ENCODE measurements around the gene FOS.
"Not testable (repeated sequence)": the region's sequence is repeated elsewhere in the genome, so short reads cannot be mapped to it uniquely, and the experiment has no call there.

FOS gene

DNA sequence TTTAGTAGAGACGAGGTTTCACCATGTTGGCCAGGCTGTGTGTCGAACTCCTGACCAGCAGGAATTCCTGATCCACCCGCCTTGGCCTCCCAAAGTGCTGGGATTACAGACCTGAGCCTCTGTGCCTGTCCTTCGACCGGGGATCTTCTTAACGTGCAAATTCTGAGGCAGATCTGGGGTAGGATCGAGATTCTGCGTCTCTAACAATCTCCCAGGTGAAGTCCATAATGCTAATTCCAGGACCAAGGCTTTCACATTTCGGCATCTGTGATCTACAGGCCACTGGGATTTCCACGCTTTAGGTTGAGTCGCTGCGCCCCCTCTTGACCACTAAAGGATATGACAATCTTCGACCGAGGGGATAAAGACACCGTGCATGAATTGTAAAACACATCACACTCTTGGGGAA, 24.8 kb downstream of the FOS start:
- Histone ChIP-seq H3K27me3 (ENCODE audit: control insufficient read depth in 1 of 2, insufficient read depth in 2 of 2, low read length in 2 of 2) (no peaks in the 10 kb centered on the region), H3K9ac (ENCODE audit: low read depth in 1 of 2, low read length in 2 of 2) (no peak overlapping the region), H3K27ac (ENCODE audit: low read depth, low read length) (no peak overlapping the region), H3K9me3 (ENCODE audit: control insufficient read depth in 1 of 2, low read length in 2 of 2) (no peaks in the 10 kb centered on the region), H3K4me1 (ENCODE audit: control insufficient read depth in 1 of 2, insufficient read depth in 2 of 2, low read length in 2 of 2) (peaks cover 18 to 25% of the 10 kb centered on the region in 2 donors), H3K4me3 (ENCODE audit: low read depth in 1 of 2, low read length in 2 of 2) (no peak overlapping the region), H3K36me3 (ENCODE audit: control insufficient read depth in 1 of 2, insufficient read depth in 2 of 2, low read length in 2 of 2) (no peaks in the 10 kb centered on the region)

DNA sequence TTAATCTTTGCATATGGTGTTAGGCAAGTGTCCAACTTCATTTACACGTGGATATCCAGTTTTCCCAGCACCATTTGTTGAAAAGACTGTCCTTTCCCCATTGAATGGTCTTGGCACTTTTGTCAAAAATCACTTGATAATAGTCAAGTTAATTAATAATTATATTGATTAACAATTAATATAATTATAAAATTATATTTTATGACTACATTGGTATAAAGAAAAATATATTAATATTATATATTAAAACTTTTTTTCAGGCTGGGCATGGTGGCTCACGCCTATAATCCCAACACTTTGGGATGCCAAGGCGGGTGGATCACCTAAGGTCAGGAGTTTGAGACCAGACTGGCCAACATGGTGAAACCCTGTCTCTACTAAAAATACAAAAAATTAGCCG, 27.8 kb downstream of the FOS start:
- not testable (repeated sequence) for H3K27ac ChIP-seq (ENCODE audit: low read depth, low read length)

GRCh38 chr14:75306927-75307699, 28.5 kb downstream of the FOS start:
- Histone ChIP-seq H3K36me3 (ENCODE audit: control insufficient read depth in 1 of 2, insufficient read depth in 2 of 2, low read length in 2 of 2) (no peaks in the 10 kb centered on the region), H3K4me3 (ENCODE audit: low read depth in 1 of 2, low read length in 2 of 2) (no peak overlapping the region), H3K4me1 (ENCODE audit: control insufficient read depth in 1 of 2, insufficient read depth in 2 of 2, low read length in 2 of 2) (peaks cover 7 to 8% of the 10 kb centered on the region in 2 donors), H3K27ac (ENCODE audit: low read depth, low read length) (no peak overlapping the region), H3K27me3 (ENCODE audit: control insufficient read depth in 1 of 2, insufficient read depth in 2 of 2, low read length in 2 of 2) (no peaks in the 10 kb centered on the region), H3K9ac (ENCODE audit: low read depth in 1 of 2, low read length in 2 of 2) (no peak overlapping the region), H3K9me3 (ENCODE audit: control insufficient read depth in 1 of 2, low read length in 2 of 2) (no peaks in the 10 kb centered on the region)

More for the DNA sequence above, 27.8 kb downstream of the FOS start:
- H3K9me3 ChIP-seq (ENCODE audit: control insufficient read depth in 1 of 2, low read length in 2 of 2); H3K9ac ChIP-seq (ENCODE audit: low read depth in 1 of 2, low read length in 2 of 2); H3K4me3 ChIP-seq (ENCODE audit: low read depth in 1 of 2, low read length in 2 of 2); H3K27me3 ChIP-seq (ENCODE audit: control insufficient read depth in 1 of 2, insufficient read depth in 2 of 2, low read length in 2 of 2); H3K36me3 ChIP-seq (ENCODE audit: control insufficient read depth in 1 of 2, insufficient read depth in 2 of 2, low read length in 2 of 2): not testable (repeated sequence)
- H3K4me1 ChIP-seq (ENCODE audit: control insufficient read depth in 1 of 2, insufficient read depth in 2 of 2, low read length in 2 of 2), result peaks cover 10 to 11% of the 10 kb centered on the region in 2 donors

DNA sequence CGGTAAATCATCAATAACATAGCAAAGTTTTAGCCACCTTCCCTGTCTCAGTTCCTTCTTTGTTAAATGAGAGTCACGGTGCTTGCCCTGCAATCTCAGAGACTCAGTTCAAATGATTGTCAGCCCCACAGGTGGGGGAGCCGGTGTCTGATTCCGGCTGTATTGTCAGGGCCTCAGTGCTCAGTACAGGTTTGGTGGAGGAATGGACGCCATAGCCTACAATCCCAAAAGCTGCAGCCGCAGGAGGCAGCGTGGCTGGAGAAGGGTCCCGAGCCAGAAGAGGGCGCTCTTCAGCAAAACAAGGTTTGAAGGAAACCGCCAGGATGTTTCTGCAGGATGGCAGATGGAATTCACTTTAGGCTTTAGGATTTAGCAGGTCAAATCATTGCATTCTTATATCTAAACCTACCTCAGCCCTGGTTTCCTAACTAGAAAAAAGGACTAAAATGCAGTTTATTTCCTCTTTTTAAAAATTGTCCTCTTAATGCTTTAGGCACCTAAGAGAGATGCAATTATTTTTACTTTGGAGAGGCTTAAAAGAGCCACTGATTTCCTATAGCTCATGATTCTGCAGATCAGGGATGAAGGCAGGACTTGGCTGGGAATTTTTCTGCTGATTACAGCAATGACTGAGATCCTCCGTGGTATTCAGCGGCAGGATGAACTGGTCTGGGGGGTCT, 29.2 kb downstream of the FOS start:
- peaks cover 7 to 8% of the 10 kb centered on the region in 2 donors for H3K4me1 ChIP-seq (ENCODE audit: control insufficient read depth in 1 of 2, insufficient read depth in 2 of 2, low read length in 2 of 2)
- no peaks in the 10 kb centered on the region for H3K9me3 ChIP-seq (ENCODE audit: control insufficient read depth in 1 of 2, low read length in 2 of 2)
- H3K27me3 ChIP-seq (ENCODE audit: control insufficient read depth in 1 of 2, insufficient read depth in 2 of 2, low read length in 2 of 2), result no peaks in the 10 kb centered on the region
- H3K4me3 ChIP-seq (ENCODE audit: low read depth in 1 of 2, low read length in 2 of 2), result no peak overlapping the region
- H3K9ac ChIP-seq (ENCODE audit: low read depth in 1 of 2, low read length in 2 of 2), result no peak overlapping the region
- no peaks in the 10 kb centered on the region for H3K36me3 ChIP-seq (ENCODE audit: control insufficient read depth in 1 of 2, insufficient read depth in 2 of 2, low read length in 2 of 2)
- H3K27ac ChIP-seq (ENCODE audit: low read depth, low read length), result no peak overlapping the region

GRCh38 chr14:75308991-75309390, 30.4 kb downstream of the FOS start:
- not testable (repeated sequence) for H3K27me3 ChIP-seq (ENCODE audit: control insufficient read depth in 1 of 2, insufficient read depth in 2 of 2, low read length in 2 of 2); H3K9ac ChIP-seq (ENCODE audit: low read depth in 1 of 2, low read length in 2 of 2); H3K4me3 ChIP-seq (ENCODE audit: low read depth in 1 of 2, low read length in 2 of 2); H3K36me3 ChIP-seq (ENCODE audit: control insufficient read depth in 1 of 2, insufficient read depth in 2 of 2, low read length in 2 of 2); H3K4me1 ChIP-seq (ENCODE audit: control insufficient read depth in 1 of 2, insufficient read depth in 2 of 2, low read length in 2 of 2); H3K9me3 ChIP-seq (ENCODE audit: control insufficient read depth in 1 of 2, low read length in 2 of 2); H3K27ac ChIP-seq (ENCODE audit: low read depth, low read length)

DNA sequence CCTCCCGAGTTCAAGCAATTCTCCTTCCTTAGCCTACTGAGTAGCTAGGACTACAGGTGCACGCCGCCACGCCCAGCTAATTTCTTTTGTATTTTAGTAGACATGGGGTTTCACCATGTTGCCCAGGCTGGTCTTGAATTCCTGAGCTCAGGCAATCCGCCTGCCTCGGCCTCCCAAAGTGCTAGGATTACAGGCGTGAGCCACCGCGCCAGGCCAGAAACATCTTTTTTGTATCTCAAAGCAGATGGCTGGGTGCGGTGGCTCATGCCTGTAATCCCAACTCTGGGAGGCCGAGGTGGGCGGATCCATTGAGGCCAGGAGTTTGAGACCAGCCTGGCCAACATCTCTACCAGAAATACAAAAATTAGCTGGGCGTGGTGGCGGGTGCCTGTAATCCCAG, 30.9 kb downstream of the FOS start:
- not testable (repeated sequence) for H3K4me1 ChIP-seq (ENCODE audit: control insufficient read depth in 1 of 2, insufficient read depth in 2 of 2, low read length in 2 of 2); H3K36me3 ChIP-seq (ENCODE audit: control insufficient read depth in 1 of 2, insufficient read depth in 2 of 2, low read length in 2 of 2); H3K4me3 ChIP-seq (ENCODE audit: low read depth in 1 of 2, low read length in 2 of 2); H3K27ac ChIP-seq (ENCODE audit: low read depth, low read length); H3K9me3 ChIP-seq (ENCODE audit: control insufficient read depth in 1 of 2, low read length in 2 of 2); H3K9ac ChIP-seq (ENCODE audit: low read depth in 1 of 2, low read length in 2 of 2); H3K27me3 ChIP-seq (ENCODE audit: control insufficient read depth in 1 of 2, insufficient read depth in 2 of 2, low read length in 2 of 2)

DNA sequence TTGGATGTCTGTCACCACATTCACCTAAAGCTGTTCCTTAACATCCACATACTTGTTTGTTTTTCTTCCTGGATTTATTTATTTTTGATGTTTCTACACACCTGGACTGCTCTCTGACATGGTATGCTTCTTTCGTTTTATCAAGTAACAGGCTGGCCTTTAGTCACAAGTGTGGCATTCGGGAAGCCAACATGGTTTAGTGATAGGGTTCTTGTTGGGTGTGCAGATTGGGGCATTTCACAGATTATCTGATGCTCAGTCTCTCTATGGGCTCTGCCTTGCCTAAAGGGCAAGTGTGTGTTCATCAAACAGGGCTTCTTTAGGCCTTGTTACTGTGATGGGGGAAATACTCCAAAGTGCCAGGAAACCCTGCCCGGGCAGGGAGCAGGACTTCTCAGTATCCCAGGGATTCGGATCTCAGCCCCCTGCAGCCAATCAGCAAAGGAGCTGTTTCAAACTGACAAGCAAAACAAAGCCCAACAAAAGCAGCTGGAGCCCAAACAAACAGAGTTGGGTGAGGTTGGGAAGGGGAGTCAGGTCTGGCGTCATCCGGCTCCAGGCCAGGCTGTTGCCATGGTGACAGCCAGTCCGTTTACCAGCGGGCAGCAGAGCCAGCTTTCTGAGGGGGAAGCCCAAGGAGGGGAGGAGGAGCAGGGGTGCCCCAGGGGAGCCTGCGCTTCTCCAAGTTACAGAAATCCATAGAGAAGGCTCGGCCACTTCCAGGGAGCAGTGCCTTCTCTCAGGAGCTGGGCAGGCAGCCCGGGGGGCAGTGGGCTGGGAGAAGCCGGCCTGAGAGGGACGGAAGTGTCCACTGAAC, 31.9 kb downstream of the FOS start:
- Histone ChIP-seq H3K9me3 (ENCODE audit: control insufficient read depth in 1 of 2, low read length in 2 of 2) (no peaks in the 10 kb centered on the region), H3K9ac (ENCODE audit: low read depth in 1 of 2, low read length in 2 of 2) (no peak overlapping the region), H3K4me1 (ENCODE audit: control insufficient read depth in 1 of 2, insufficient read depth in 2 of 2, low read length in 2 of 2) (peaks cover 10% of the 10 kb centered on the region in 2 donors), H3K27ac (ENCODE audit: low read depth, low read length) (peak overlapping the region; percentile 72), H3K36me3 (ENCODE audit: control insufficient read depth in 1 of 2, insufficient read depth in 2 of 2, low read length in 2 of 2) (no peaks in the 10 kb centered on the region), H3K27me3 (ENCODE audit: control insufficient read depth in 1 of 2, insufficient read depth in 2 of 2, low read length in 2 of 2) (no peaks in the 10 kb centered on the region), H3K4me3 (ENCODE audit: low read depth in 1 of 2, low read length in 2 of 2) (no peak overlapping the region)

GRCh38 chr14:75311356-75311755, 32.7 kb downstream of the FOS start:
- no peak overlapping the region for H3K9ac ChIP-seq (ENCODE audit: low read depth in 1 of 2, low read length in 2 of 2)
- peaks cover 12% of the 10 kb centered on the region in 2 donors for H3K4me1 ChIP-seq (ENCODE audit: control insufficient read depth in 1 of 2, insufficient read depth in 2 of 2, low read length in 2 of 2)
- H3K9me3 ChIP-seq (ENCODE audit: control insufficient read depth in 1 of 2, low read length in 2 of 2), result no peaks in the 10 kb centered on the region
- H3K36me3 ChIP-seq (ENCODE audit: control insufficient read depth in 1 of 2, insufficient read depth in 2 of 2, low read length in 2 of 2), result no peaks in the 10 kb centered on the region
- H3K27me3 ChIP-seq (ENCODE audit: control insufficient read depth in 1 of 2, insufficient read depth in 2 of 2, low read length in 2 of 2), result no peaks in the 10 kb centered on the region
- H3K4me3 ChIP-seq (ENCODE audit: low read depth in 1 of 2, low read length in 2 of 2), result no peak overlapping the region
- H3K27ac ChIP-seq (ENCODE audit: low read depth, low read length), result no peak overlapping the region

DNA sequence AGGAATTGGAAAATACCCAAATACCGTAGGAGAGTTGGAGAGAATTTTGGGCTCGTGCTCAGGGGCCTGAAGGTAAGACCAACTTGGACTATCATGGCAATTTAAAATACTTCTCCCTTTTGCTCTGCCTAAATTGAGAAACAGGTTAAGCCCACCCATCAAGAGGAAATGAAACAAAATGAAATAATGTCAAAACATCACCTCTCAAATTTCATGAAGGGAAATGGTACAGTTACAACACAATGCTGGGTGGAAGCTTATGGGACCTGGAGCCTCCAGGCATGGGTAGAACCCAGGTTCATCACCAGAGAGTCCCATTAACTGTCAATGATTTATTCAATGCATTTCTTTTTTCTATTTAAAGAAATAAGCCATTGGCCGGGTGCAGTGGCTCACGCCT, 33.7 kb downstream of the FOS start:
- Histone ChIP-seq H3K4me3 (ENCODE audit: low read depth in 1 of 2, low read length in 2 of 2) (no peak overlapping the region), H3K27me3 (ENCODE audit: control insufficient read depth in 1 of 2, insufficient read depth in 2 of 2, low read length in 2 of 2) (no peaks in the 10 kb centered on the region), H3K9me3 (ENCODE audit: control insufficient read depth in 1 of 2, low read length in 2 of 2) (no peaks in the 10 kb centered on the region), H3K4me1 (ENCODE audit: control insufficient read depth in 1 of 2, insufficient read depth in 2 of 2, low read length in 2 of 2) (peaks cover 12% of the 10 kb centered on the region in 2 donors), H3K9ac (ENCODE audit: low read depth in 1 of 2, low read length in 2 of 2) (no peak overlapping the region), H3K36me3 (ENCODE audit: control insufficient read depth in 1 of 2, insufficient read depth in 2 of 2, low read length in 2 of 2) (no peaks in the 10 kb centered on the region), H3K27ac (ENCODE audit: low read depth, low read length) (no peak overlapping the region)

DNA sequence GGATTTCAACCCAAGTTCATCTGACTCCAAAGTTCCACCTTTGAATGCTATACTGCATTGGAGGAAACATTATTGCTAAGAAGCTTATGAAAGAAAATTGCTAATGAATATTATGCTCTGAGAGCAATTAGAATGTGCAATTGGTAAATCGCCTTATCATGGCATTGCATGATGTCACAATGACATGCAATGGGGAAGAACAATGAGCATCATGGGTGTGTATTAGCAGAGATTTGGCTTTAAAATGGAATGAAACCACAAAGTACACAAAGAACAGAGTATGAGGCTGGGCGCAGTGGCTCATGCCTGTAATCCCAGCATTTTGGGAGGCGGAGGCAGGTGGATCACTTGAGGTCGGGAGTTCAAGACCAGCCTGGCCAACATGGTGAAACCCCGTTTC, 34.7 kb downstream of the FOS start:
- H3K27ac ChIP-seq (ENCODE audit: low read depth, low read length), result no peak overlapping the region
- H3K27me3 ChIP-seq (ENCODE audit: control insufficient read depth in 1 of 2, insufficient read depth in 2 of 2, low read length in 2 of 2), result no peaks in the 10 kb centered on the region
- H3K9me3 ChIP-seq (ENCODE audit: control insufficient read depth in 1 of 2, low read length in 2 of 2), result no peaks in the 10 kb centered on the region
- no peaks in the 10 kb centered on the region for H3K36me3 ChIP-seq (ENCODE audit: control insufficient read depth in 1 of 2, insufficient read depth in 2 of 2, low read length in 2 of 2)
- H3K4me3 ChIP-seq (ENCODE audit: low read depth in 1 of 2, low read length in 2 of 2), result no peak overlapping the region
- H3K9ac ChIP-seq (ENCODE audit: low read depth in 1 of 2, low read length in 2 of 2), result no peak overlapping the region
- peaks cover 12% of the 10 kb centered on the region in 2 donors for H3K4me1 ChIP-seq (ENCODE audit: control insufficient read depth in 1 of 2, insufficient read depth in 2 of 2, low read length in 2 of 2)
